Islet precursor cell (in vitro differentiated cells): Measurements from ENCODE around the gene NIT1.
A peak's percentile ranks its signal among the peaks of the same experiment; 100 is the strongest.
"Not testable (repeated sequence)": the region's sequence is repeated elsewhere in the genome, so short reads cannot be mapped to it uniquely, and the experiment has no call there.

Source experiments
- DNase-seq: peaks from one replicate; pipeline ENCODE4 v3.0.0-alpha.2; 2018

The NIT1 gene

GRCh38 chr1:161115961-161116360 is 1.9 kb upstream of the NIT1 start:
- not testable (repeated sequence) for DNase-seq

- peak; percentile 89 for DNase-seq
These were observed 1.4 kb downstream of the NIT1 start for GRCh38 chr1:161119092-161119903.

GRCh38 chr1:161121042-161121650 is 3.2 kb downstream of the NIT1 start:
- DNase-seq, result no peak

- no peak for DNase-seq
These were observed 3.9 kb downstream of the NIT1 start for GRCh38 chr1:161121834-161122233.

- no peak for DNase-seq
These were observed 5.1 kb downstream of the NIT1 start for GRCh38 chr1:161122967-161123366.

- DNase-seq, result no peak
These were observed 9.7 kb downstream of the NIT1 start for GRCh38 chr1:161127649-161128048.

- DNase-seq, result no peak
These were observed 10.9 kb downstream of the NIT1 start for GRCh38 chr1:161128591-161129420.

GRCh38 chr1:161130266-161130665 is 12.4 kb downstream of the NIT1 start:
- DNase-seq, result no peak

GRCh38 chr1:161131523-161132409 is 13.9 kb downstream of the NIT1 start:
- no peak for DNase-seq

GRCh38 chr1:161132410-161133219 is 14.7 kb downstream of the NIT1 start, which contains the start of gene DEDD:
Gene DEDD, minus strand, starts transcription at chr1:161132667. Its CDS starts 8,205 bp downstream, at chr1:161124462.
- peak; percentile 98 for DNase-seq

GRCh38 chr1:161133220-161133740 is 15.4 kb downstream of the NIT1 start:
- no peak for DNase-seq

- no peak for DNase-seq
These were observed 20.0 kb downstream of the NIT1 start for GRCh38 chr1:161137881-161138280.

- DNase-seq, result no peak
These were observed 20.5 kb downstream of the NIT1 start for GRCh38 chr1:161138431-161138830.

- no peak for DNase-seq
These were observed 21.9 kb downstream of the NIT1 start for GRCh38 chr1:161139766-161140165.

- DNase-seq, result no peak
These were observed 23.0 kb downstream of the NIT1 start for GRCh38 chr1:161140755-161141400.

GRCh38 chr1:161145832-161146231 is 27.9 kb downstream of the NIT1 start:
- no peak for DNase-seq

- DNase-seq, result no peak
These were observed 35.3 kb downstream of the NIT1 start for GRCh38 chr1:161153176-161153575.

- DNase-seq, result peak; percentile 90
These were observed 35.9 kb downstream of the NIT1 start, which contains the start of gene UFC1 for GRCh38 chr1:161153682-161154337. Gene UFC1, plus strand, starts transcription at chr1:161153978. Its CDS starts 20 bp downstream, at chr1:161153998.

GRCh38 chr1:161157867-161158266 is 40.0 kb downstream of the NIT1 start:
- no peak for DNase-seq
